OCI-LY3 (cell line): ENCODE results near the gene GLB1L3.

Experiments
- EZH2phosphoT487 ChIP-seq: fragments of 200-600 bp; shearing (Covaris generic); IDR thresholded peaks from 2 replicates; pipeline ENCODE4 v1.6.1; 2018; ENCODE audit warnings: antibody characterized with exemption, mixed run types, low read depth
- TF ChIP-seq, protein P1 (sequence below): fragments of 200-600, 300-600 bp; sonication (generic); IDR thresholded peaks from 2 replicates; pipeline ENCODE4 v1.5.1; 2014; ENCODE audit warnings: antibody characterized with exemption, low read length, low read depth

DNA sequence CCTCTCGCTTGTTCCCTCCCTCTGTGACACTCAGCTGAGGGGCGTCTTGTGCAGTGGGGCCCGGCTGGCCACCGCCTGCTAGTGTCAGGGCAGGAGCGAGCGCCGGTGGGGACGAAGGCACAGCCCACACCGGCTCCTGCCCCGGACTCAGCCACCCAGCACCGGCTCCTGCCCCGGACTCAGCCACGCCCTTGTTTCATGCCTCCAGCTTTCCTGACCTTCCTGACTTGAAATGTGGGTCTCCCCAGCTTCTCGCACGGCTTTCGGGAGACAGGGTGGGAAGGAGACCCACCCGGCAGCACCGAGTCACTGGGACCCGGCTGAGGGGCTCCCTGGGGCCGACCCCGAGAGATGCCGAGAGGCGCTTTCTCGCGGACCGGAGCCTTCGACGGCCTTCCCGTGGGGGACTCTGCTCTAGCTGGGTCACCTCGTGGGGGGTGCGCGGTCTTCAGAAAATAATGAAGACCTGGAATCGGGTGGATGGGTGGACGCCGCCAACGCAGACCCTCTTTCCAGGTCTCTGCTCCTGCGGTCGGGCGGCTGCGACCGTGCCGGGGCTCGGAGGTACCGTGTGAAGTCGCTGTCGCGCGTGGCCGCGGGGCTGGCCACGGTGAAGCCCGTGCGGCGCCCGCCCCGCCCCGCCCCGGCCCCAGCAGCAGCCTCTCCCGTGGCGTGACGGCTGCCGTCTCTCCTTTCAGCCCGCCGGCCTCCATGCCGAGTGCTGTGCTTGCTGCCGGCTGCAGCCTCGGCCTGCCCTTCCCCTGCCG is 65.8 kb downstream of the GLB1L3 start:
- TF ChIP-seq, protein P1, sequence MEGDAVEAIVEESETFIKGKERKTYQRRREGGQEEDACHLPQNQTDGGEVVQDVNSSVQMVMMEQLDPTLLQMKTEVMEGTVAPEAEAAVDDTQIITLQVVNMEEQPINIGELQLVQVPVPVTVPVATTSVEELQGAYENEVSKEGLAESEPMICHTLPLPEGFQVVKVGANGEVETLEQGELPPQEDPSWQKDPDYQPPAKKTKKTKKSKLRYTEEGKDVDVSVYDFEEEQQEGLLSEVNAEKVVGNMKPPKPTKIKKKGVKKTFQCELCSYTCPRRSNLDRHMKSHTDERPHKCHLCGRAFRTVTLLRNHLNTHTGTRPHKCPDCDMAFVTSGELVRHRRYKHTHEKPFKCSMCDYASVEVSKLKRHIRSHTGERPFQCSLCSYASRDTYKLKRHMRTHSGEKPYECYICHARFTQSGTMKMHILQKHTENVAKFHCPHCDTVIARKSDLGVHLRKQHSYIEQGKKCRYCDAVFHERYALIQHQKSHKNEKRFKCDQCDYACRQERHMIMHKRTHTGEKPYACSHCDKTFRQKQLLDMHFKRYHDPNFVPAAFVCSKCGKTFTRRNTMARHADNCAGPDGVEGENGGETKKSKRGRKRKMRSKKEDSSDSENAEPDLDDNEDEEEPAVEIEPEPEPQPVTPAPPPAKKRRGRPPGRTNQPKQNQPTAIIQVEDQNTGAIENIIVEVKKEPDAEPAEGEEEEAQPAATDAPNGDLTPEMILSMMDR, result no peak
- no peak for TF ChIP-seq EZH2phosphoT487
